Right ventricle myocardium inferior (tissue), 1 donor: Measurements from ENCODE around the gene ACVR1. TPM values are rescaled to one million over a fixed set of nuclear protein-coding genes. Genes with fewer than 3 reads are reported as not detected.
A peak's percentile ranks its signal among the peaks of the same experiment; 100 is the strongest.

Experiments used
- ATAC-seq: fragments of 200-7000 bp; cut with Tn5 transposase; one replicate; pipeline ENCODE4 v1.9.1; 2020; ENCODE audit warnings: mild to moderate bottlenecking, moderate library complexity
- DNase-seq: peaks from one replicate; pipeline ENCODE4 v3.0.0; 2021; ENCODE audit errors: missing footprints
- intact Hi-C: fragments of 100-400 bp; cut with DNase I; formaldehyde crosslinking; loops from one replicate; pipeline ENCODE4 v1.11.0; 2022
- total RNA-seq: library from RNA; stranded (reverse); fragmentation: NEBNext Ultra II Directional; extraction: Animal tissue kit (Norgen Biotek cat#: 25700); gene quantifications from one replicate; pipeline ENCODE4 v1.2.1, GENCODE V29; 2021
- donor health status: DM: no; HTN: yes; CAD: no; lungs with severe emphysema.

ACVR1 gene
- total RNA-seq, 1 donor from 2014 or later: 25.3 TPM

DNA sequence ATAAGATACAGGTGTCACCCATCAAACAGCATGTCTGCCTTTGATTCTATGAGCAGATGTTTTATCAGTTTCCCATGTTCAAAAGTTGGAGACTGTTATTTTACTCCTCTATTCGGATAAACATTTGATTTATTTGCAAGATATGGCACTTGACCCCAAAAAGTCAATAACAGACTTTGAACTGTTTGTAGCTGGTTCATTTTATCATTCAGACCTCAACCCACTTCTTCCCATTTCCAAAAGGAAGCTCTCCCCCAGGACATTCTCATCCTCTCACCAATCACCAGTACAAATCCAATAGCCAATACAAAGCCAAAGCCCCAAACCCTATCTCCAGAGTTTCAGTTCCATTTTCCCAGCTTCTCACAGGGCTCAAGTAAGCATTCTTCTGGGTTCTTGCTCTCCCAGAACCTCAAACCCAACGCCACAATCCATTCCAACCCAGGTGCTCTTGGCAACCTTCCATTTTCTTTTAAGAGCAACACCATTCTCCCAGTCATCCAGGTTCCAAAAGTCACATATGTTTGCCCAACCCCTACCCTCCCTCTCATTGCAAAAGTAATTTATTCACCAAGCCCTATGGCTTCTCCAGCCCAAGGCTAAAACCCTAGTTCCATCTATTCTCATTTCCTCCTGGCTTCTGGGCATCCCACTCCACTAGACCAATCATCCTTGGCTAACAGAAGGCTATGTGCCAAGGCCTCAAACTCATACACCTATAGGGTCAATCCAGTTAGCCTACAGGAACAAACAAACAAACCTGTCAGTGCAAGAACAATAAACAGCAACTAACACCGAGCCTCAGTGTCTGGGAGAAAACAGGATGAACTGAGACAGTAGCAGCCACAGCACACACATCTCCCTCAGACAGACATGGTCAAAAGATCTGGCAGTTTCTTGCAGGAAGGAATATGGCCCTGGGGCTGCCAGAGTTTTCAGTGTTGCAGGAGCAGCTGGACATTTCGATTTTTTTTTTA is 9.2 kb downstream of the ACVR1 start:
- intact Hi-C loops: no loop called here
- no peak for ATAC-seq
- DNase-seq: no peak

- intact Hi-C loops: no loop called here
- ATAC-seq (no peak), DNase-seq (no peak)
Observed at GRCh38 chr2:157866202-157866601, 9.9 kb downstream of the ACVR1 start.

DNA sequence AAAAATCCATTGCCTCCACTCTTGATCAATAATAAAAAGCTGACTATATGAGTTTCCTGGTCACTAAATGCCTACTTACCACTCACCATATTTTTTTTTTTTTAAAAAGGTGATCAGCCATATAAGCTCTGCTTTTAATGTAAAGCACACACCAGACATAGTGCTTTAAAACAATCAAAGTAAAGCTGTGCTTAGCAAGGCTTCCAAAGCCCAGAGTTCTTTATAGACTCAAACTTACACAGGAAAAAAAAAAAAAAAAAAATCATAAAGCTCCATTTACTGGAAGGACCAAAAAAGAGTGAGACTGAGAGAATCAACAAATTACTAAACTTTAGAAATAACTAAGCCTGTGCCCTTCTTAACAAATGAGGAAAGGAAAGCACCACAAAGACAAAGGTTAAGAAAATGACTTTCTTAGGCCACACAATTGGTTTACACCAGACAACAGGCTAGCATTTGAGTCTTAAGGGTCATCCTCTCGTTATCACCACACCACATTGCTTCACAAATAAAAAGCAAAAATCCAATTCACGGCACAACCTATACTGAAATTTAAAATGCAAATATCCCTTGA is 11.2 kb downstream of the ACVR1 start:
- DNase-seq: no peak
- intact Hi-C loops: no loop called here
- ATAC-seq: no peak

GRCh38 chr2:157858846-157859245 is 17.3 kb downstream of the ACVR1 start:
- DNase-seq: no peak
- intact Hi-C loops: no loop called here
- ATAC-seq: no peak

GRCh38 chr2:157857881-157858280 is 18.2 kb downstream of the ACVR1 start:
- DNase-seq: no peak
- intact Hi-C loops: no loop called here
- ATAC-seq: no peak

DNA sequence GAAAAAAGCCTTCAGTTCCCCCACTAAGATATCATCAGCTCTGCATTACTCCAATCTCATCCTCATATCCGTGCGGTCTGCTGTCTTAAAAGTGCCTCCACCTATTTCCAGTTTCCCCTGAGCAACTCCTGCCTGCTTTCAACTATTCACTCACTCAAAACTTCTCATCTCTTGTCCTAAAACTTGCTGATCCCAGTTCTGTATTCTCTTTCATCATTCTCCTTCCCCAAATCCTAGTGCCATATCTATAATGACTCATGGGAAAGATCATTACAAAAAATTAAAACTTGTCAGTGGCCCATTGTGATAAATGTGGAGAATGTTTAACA is 20.0 kb downstream of the ACVR1 start:
- intact Hi-C loops: no loop called here
- ATAC-seq (no peak), DNase-seq (no peak)

- DNase-seq: no peak
- peak; percentile 54 for ATAC-seq
- intact Hi-C loops: no loop called here
Observed at GRCh38 chr2:157853820-157854219, 22.3 kb downstream of the ACVR1 start.

- ATAC-seq: no peak
- DNase-seq: no peak
- intact Hi-C loops: no loop called here
Observed at GRCh38 chr2:157853211-157853610, 22.9 kb downstream of the ACVR1 start.

- intact Hi-C loops: no loop called here
- DNase-seq (no peak), ATAC-seq (no peak)
Observed at GRCh38 chr2:157849591-157849990, 26.5 kb downstream of the ACVR1 start.

DNA sequence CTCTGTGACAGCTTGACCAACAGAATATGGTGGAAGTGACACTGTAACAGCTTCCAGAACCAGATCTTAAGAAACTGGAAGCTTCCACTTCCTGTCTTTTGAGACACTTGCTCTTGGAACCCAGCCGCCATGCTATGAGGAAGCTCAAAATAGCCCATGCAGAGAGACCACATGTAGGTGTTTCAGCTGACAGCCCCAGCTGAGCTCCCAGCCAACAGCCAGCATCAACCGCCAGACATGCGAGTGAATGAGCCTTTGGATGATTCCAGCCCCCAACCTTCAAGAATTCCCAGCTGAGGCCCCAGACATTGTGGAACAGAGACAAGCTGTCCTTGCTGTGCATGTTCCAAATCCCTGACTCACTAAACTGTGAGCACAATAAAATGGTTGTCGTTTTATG is 27.9 kb downstream of the ACVR1 start:
- DNase-seq (no peak), ATAC-seq (no peak)
- intact Hi-C loops: no loop called here

DNA sequence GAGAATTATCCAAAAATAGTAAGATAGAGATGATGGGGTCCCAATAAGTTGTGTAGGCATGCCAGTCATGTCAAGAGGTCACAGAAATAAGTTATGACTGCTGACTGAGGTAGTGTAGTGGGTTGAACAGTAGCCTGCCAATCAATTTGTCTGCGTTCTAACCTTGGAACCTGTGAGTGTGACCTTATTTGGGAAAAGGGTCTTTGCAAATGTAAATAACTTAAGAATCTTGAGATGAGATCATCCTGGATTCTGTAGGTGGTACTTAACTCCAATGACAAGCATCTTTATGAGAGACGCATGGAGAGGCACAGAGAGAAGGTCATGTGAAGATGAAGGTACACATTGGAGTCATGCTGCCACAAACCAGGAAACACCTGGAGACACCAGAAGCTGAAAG is 31.0 kb downstream of the ACVR1 start:
- DNase-seq: no peak
- intact Hi-C loops: no loop called here
- no peak for ATAC-seq

GRCh38 chr2:157843935-157844334 is 32.2 kb downstream of the ACVR1 start:
- no peak for ATAC-seq
- no peak for DNase-seq
- intact Hi-C loops: no loop called here

DNA sequence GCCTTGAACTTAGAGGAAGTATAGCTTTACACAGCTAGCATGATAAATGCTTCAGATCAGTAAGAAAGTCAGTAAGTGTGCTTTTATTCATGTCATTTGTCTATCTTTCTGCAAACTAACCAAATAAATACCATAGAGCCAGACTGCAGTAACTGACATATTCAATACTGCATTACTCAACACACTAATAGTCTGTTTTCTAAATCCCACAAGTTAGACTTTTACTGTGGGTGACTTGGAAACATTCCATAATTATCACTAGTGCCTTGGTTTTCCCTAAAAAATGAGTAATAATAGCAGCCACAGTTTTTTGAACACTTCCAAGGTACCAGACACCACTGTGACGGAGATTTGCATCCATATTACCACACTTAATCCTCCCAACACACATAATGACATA is 33.0 kb downstream of the ACVR1 start:
- intact Hi-C loops: no loop called here
- no peak for ATAC-seq

GRCh38 chr2:157842106-157842879 is 33.8 kb downstream of the ACVR1 start:
- intact Hi-C loops: no loop called here
- no peak for DNase-seq
- ATAC-seq: peak; percentile 38

More for the DNA sequence above, 33.0 kb downstream of the ACVR1 start:
- DNase-seq: no peak

DNA sequence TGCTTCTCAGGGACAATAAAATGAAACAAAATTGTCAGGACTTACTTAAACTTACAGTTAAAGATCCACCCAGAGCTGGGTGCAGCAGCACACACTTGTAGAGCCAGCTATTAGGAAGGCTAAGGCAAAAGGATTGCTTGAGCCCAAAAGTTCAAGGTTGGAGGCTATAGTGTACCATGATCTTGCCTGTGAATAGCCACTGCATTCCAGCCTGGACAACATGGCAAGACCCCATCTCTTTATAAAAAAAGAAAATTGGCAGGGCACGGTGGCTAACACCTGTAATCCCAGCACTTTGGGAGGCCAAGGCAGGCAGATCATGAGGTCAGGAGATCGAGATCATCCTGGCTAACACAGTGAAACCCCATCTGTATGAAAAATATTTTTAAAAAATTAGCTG is 34.6 kb downstream of the ACVR1 start:
- DNase-seq (no peak), ATAC-seq (no peak)
- intact Hi-C loops: loop anchor here (2.0 kb wide), 1 partner anchor 33 kb away; no protein-coding TSS in a partner anchor

DNA sequence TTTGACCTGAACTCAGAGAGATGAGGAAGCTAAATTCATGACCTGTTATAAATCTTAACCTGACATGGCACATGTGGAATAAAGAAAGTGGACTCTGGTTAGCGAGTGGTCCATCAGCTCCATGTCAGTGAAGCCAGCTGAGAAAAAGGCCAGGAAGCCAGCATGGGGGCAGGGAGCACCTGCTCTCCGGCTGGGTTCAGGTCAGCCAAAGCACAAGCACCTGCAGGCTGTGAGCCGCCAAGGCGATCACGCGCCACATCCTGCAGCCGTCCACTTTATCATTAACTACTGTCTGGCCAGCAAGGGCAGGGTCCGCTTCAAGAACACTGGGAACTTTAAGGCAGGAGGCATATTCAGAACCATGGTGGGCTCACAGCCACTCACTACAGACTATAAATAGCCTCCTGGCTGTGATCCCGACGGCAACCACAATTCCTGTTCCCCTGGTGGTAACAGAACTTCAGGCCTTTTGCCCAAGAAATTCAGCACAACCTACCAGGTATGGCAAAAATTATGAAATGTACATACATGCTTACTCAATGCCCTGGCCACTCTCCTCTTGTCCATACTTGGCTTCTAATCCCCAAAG is 35.5 kb downstream of the ACVR1 start:
- ATAC-seq (peak; percentile 66), DNase-seq (no peak)
- intact Hi-C loops: loop anchor here (2.0 kb wide), 1 partner anchor 34 kb away; no protein-coding TSS in a partner anchor

DNA sequence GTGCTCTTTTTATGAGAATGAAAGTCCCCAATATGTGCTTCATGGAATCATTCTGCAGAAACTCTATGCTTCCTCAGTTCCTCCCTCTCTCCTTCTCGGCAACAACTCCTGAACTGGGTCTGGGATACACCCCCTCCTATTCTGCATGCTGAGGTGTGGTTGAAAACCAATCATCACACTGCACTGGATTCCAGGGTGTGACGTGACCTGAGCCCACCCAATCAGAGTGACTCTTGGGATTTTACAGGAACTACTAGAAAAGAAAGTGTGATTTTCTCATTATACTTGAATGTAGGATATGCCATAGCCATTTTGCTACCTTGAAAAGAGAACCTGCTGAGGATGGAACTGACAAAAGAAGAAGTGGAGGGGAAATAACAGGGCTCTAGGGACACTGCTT is 36.3 kb downstream of the ACVR1 start:
- intact Hi-C loops: loop anchor here (2.0 to 5.0 kb wide), 2 partner anchors 35 to 92 kb away; no protein-coding TSS in a partner anchor
- no peak for DNase-seq
- ATAC-seq: no peak

GRCh38 chr2:157839162-157839801 is 36.8 kb downstream of the ACVR1 start:
- DNase-seq: no peak
- ATAC-seq: peak; percentile 58
- intact Hi-C loops: loop anchor here (5.0 kb wide), 1 partner anchor 93 kb away; no protein-coding TSS in a partner anchor
